Measurements from ENCODE around the gene RAD21L1.

DNA sequence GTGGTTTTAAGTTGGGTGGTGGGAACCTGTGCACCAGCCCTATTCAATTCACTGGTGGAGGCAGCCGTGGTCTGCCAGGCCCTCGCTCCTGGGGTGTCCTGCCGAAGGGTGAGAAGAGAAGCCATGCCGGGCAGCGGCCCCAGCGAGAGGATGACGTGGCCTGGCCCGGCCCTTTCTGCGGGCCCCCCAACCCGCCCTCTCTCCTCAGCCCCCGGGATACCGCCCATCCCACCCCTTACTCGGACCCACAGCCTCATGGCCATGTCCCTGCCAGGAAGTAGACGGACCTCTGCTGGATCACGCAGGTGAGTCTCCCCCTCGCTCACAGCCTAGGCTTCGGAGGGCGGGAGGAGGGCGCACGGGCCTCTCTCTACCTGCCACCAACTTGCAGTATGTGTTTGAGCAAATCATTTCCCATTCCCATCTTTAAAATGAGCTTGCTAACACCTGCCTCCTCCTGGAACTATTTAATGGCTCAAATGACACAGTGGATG, 70.3 kb downstream of the RAD21L1 start:
- TF ChIP-seq, protein P1, sequence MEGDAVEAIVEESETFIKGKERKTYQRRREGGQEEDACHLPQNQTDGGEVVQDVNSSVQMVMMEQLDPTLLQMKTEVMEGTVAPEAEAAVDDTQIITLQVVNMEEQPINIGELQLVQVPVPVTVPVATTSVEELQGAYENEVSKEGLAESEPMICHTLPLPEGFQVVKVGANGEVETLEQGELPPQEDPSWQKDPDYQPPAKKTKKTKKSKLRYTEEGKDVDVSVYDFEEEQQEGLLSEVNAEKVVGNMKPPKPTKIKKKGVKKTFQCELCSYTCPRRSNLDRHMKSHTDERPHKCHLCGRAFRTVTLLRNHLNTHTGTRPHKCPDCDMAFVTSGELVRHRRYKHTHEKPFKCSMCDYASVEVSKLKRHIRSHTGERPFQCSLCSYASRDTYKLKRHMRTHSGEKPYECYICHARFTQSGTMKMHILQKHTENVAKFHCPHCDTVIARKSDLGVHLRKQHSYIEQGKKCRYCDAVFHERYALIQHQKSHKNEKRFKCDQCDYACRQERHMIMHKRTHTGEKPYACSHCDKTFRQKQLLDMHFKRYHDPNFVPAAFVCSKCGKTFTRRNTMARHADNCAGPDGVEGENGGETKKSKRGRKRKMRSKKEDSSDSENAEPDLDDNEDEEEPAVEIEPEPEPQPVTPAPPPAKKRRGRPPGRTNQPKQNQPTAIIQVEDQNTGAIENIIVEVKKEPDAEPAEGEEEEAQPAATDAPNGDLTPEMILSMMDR (IDR thresholded peaks at IDR 0.05): no peak
- TF ChIP-seq EP300 (IDR thresholded peaks at IDR 0.05): no peak
- no peak for TF ChIP-seq POLR2AphosphoS5 (IDR thresholded peaks at IDR 0.05)
